Smooth muscle cell of the coronary artery (primary cell): Measurements from ENCODE around the gene TSPAN8. TPM values are rescaled to one million over a fixed set of nuclear protein-coding genes. Genes with fewer than 3 reads are reported as not detected.

Experiments used
- total RNA-seq: library from RNA; depleted of rRNA; stranded (reverse); fragments of >200 nt; gene quantifications from 2 replicates; pipeline ENCODE4 v1.2.3, GENCODE V29; 2014; ENCODE audit warnings: low replicate concordance

Gene TSPAN8
- total RNA-seq, result 0.35 and 154 TPM in 2 replicates

DNA sequence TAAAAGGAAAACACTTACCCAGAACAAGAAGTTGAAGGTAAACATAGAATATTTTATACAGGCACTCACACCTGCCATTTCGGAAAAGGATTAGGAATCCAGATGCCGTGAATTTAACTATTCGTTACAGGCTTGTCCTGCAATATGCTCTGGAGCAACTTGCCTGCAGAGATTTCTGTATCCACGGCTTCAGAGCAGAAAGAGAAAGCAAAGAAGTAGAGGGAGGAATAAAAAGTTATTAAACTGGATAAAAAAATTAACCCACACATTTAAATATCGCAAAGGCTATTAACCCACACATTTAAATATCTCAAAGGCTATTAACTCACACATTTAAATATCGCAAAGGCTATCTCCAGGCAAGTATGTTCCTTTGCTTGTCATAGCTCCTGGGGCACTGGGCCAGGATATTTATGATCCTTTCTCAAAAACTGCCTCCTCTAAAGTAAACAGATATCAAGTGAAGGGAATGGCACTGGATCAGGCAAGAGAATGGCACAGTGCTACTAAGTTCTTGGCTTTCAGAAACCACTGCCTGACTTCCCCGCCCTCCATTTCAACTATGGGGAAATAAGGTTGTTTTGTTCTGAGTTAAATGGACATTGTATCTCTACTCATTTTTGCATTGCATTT lies at the start of gene TSPAN8:
TSPAN8 (minus strand) TSS at position 399 of the 633 bp plus-strand sequence; CDS start at position 78, 321 bp downstream.

Other genes with a start within 250 kb of the TSPAN8 start
- 0.83 and 0.94 TPM in 2 replicates for gene PTPRR, start 237.3 kb downstream of the TSPAN8 start, total RNA-seq